Loucy (cell line): Measurements from ENCODE around the gene LRG1.

Experiments
- H2AFZ ChIP-seq: fragments of 200-600 bp; sonication (generic); 2 replicates; pipeline ENCODE4 v1.6.0; 2016; ENCODE audit warnings: antibody characterized with exemption, mild to moderate bottlenecking, low read length, moderate library complexity
- H3F3A ChIP-seq: fragments of 200-600 bp; 2 replicates; pipeline ENCODE4 v1.6.0; 2016; ENCODE audit warnings: antibody characterized with exemption, low read depth, mild to moderate bottlenecking
- H3K27me3 ChIP-seq: fragments of 200-600 bp; sonication (generic); 2 replicates; pipeline ENCODE4 v1.6.1; 2014; ENCODE audit warnings: low read length, mild to moderate bottlenecking; ENCODE audit not compliant: insufficient read depth, poor library complexity, severe bottlenecking
- H3K36me3 ChIP-seq: fragments of 200-600 bp; sonication (generic); 2 replicates; pipeline ENCODE4 v1.6.1; 2016; ENCODE audit warnings: low read length; ENCODE audit not compliant: insufficient read depth
- H3K4me1 ChIP-seq: fragments of 200-600 bp; sonication (generic); 2 replicates; pipeline ENCODE4 v1.5.1; 2014; ENCODE audit warnings: low read length, mild to moderate bottlenecking; ENCODE audit not compliant: insufficient read depth, poor library complexity, severe bottlenecking
- H3K4me2 ChIP-seq: fragments of 200-600 bp; sonication (generic); 2 replicates; pipeline ENCODE4 v1.6.0; 2014; ENCODE audit warnings: antibody characterized with exemption, low read length, low read depth, mild to moderate bottlenecking; ENCODE audit not compliant: poor library complexity, severe bottlenecking
- H3K4me3 ChIP-seq: fragments of 200-600 bp; sonication (generic); 2 replicates; pipeline ENCODE4 v1.5.1; 2014; ENCODE audit warnings: low read length, mild to moderate bottlenecking, mixed read lengths; ENCODE audit not compliant: poor library complexity, severe bottlenecking
- H3K79me2 ChIP-seq: fragments of 200-600 bp; sonication (generic); 2 replicates; pipeline ENCODE4 v1.6.1; 2014; ENCODE audit warnings: low read length; ENCODE audit not compliant: insufficient read depth
- H3K9ac ChIP-seq: fragments of 200-600 bp; sonication (generic); 2 replicates; pipeline ENCODE4 v1.6.0; 2014; ENCODE audit warnings: mild to moderate bottlenecking, low read depth, low read length, moderate library complexity; ENCODE audit not compliant: poor library complexity, severe bottlenecking
- H3K9me2 ChIP-seq: fragments of 200-600 bp; sonication (generic); replicated peaks from 2 replicates; pipeline ENCODE4 v1.6.1; 2016; ENCODE audit warnings: low read depth, low read length, mixed read lengths
- H3K9me3 ChIP-seq: fragments of 200-600 bp; sonication (generic); 2 replicates; pipeline ENCODE4 v1.6.1; 2014; ENCODE audit warnings: mild to moderate bottlenecking, antibody characterized with exemption, low read length, low read depth; ENCODE audit not compliant: insufficient read depth
- H4K20me1 ChIP-seq: fragments of 200-600 bp; sonication (generic); 2 replicates; pipeline ENCODE4 v1.6.0; 2014; ENCODE audit warnings: antibody characterized with exemption, low read length, mild to moderate bottlenecking; ENCODE audit not compliant: insufficient read depth, poor library complexity, severe bottlenecking
- CTCF ChIP-seq: fragments of 200-600 bp; sonication (generic); conservative IDR thresholded peaks from 2 replicates; pipeline ENCODE4 v1.5.1; 2014; ENCODE audit warnings: mild to moderate bottlenecking, antibody characterized with exemption, low read length
- EZH2phosphoT487 ChIP-seq: fragments of 200-600 bp; IDR thresholded peaks from 2 replicates; pipeline ENCODE4 v1.6.1; 2018; ENCODE audit warnings: antibody characterized with exemption, mild to moderate bottlenecking, moderate library complexity, borderline replicate concordance

LRG1 gene

GRCh38 chr19:4495471-4495870 is 44.4 kb downstream of the LRG1 start:
- Histone ChIP-seq H4K20me1 (no peaks in the 10 kb centered on the region), H3K4me3 (no peak overlapping the region), H3K36me3 (peaks cover 55% of the 10 kb centered on the region; the same call in 1 of the 2 replicates), H3K27me3 (no peaks in the 10 kb centered on the region), H3K9me3 (no peaks in the 10 kb centered on the region), H3K9me2 (no peaks in the 10 kb centered on the region), H3K9ac (no peak overlapping the region), H2AFZ (no peak overlapping the region), H3F3A (no peaks in the 10 kb centered on the region), H3K4me1 (no peaks in the 10 kb centered on the region), H3K4me2 (no peak overlapping the region), H3K79me2 (no peaks in the 10 kb centered on the region)
- no peak for TF ChIP-seq EZH2phosphoT487

- H3K79me2 ChIP-seq, result no peaks in the 10 kb centered on the region
- TF ChIP-seq CTCF (no peak), EZH2phosphoT487 (no peak)
Observed at GRCh38 chr19:4494691-4495064, 45.2 kb downstream of the LRG1 start.

GRCh38 chr19:4493929-4494690 is 45.7 kb downstream of the LRG1 start:
- no peaks in the 10 kb centered on the region for H3K27me3 ChIP-seq
- H3K36me3 ChIP-seq, result peaks cover 61% of the 10 kb centered on the region; the same call in 1 of the 2 replicates
- no peaks in the 10 kb centered on the region for H3K4me1 ChIP-seq
- H2AFZ ChIP-seq, result no peak overlapping the region
- H3K79me2 ChIP-seq, result no peaks in the 10 kb centered on the region
- H3K9me3 ChIP-seq, result no peaks in the 10 kb centered on the region
- no peaks in the 10 kb centered on the region for H3F3A ChIP-seq
- H3K9ac ChIP-seq, result no peak overlapping the region
- H3K9me2 ChIP-seq, result no peaks in the 10 kb centered on the region
- TF ChIP-seq CTCF (no peak), EZH2phosphoT487 (no peak)
- no peak overlapping the region for H3K4me3 ChIP-seq
- no peak overlapping the region for H3K4me2 ChIP-seq
- no peaks in the 10 kb centered on the region for H4K20me1 ChIP-seq

More at GRCh38 chr19:4494691-4495064, 45.2 kb downstream of the LRG1 start:
- Histone ChIP-seq H3K4me3 (no peak overlapping the region), H3K27me3 (no peaks in the 10 kb centered on the region), H3K9me2 (no peaks in the 10 kb centered on the region), H3K9me3 (no peaks in the 10 kb centered on the region), H2AFZ (no peak overlapping the region), H3F3A (no peaks in the 10 kb centered on the region), H4K20me1 (no peaks in the 10 kb centered on the region), H3K36me3 (peaks cover 57% of the 10 kb centered on the region; the same call in 1 of the 2 replicates), H3K4me1 (no peaks in the 10 kb centered on the region), H3K4me2 (no peak overlapping the region), H3K9ac (no peak overlapping the region)
